Measurements from ENCODE around the gene ATF5. TPM values are rescaled to one million over a fixed set of nuclear protein-coding genes. Genes with fewer than 3 reads are reported as not detected.

Gene ATF5
- total and polyA plus RNA-seq, 10 of the 15 experiments (the other 5 are each of a cell fraction or from before 2014, with no cell fraction given) = 9.1 to 133 (median 24.0) TPM

- no peak for TF ChIP-seq ZBTB40 (IDR thresholded peaks at IDR 0.05; ENCODE audit: borderline replicate concordance)
- TF ChIP-seq ATF3 (IDR thresholded peaks at IDR 0.05; ENCODE audit: borderline replicate concordance, extremely low read depth, low read depth, low read length) = no peak
- TF ChIP-seq ETV6 (conservative IDR thresholded peaks at IDR 0.05 in 1 of 2, IDR thresholded peaks at IDR 0.05 in 1 of 2; ENCODE audit: borderline replicate concordance in 1 of 2, low read depth in 1 of 2) = peak in 1 of 2 experiments; percentile 21; a peak in 1 of 4 replicates
- peak; percentile 69 for TF ChIP-seq SP1 (IDR thresholded peaks at IDR 0.05; ENCODE audit: low read depth, low read length)
- TF ChIP-seq BCLAF1 (IDR thresholded peaks at IDR 0.05) = peak; percentile 17; the same call in 1 of the 2 replicates
- TF ChIP-seq POU2F2 (IDR thresholded peaks at IDR 0.05; ENCODE audit: borderline replicate concordance, low read depth, low read length) = peak; percentile 97
- TF ChIP-seq ZBED1 (IDR thresholded peaks at IDR 0.05; ENCODE audit: borderline replicate concordance) = peak; percentile 85
- TF ChIP-seq GABPA (IDR thresholded peaks at IDR 0.05; ENCODE audit: low read depth) = no peak
- peak; percentile 91 for TF ChIP-seq LARP7 (IDR thresholded peaks at IDR 0.05)
- no peak for TF ChIP-seq SIN3A (IDR thresholded peaks at IDR 0.05; ENCODE audit: low read depth, low read length)
- no peak for TF ChIP-seq USF2 (IDR thresholded peaks at IDR 0.05; ENCODE audit: borderline replicate concordance, low read depth, low read length)
- TF ChIP-seq NFYA (IDR thresholded peaks at IDR 0.05; ENCODE audit: borderline replicate concordance, low read depth, low read length) = no peak
- TF ChIP-seq E2F4 (IDR thresholded peaks at IDR 0.05; ENCODE audit: low read depth, low read length) = no peak
- peak; percentile 45; the same call in 1 of the 2 replicates for TF ChIP-seq IRF4 (IDR thresholded peaks at IDR 0.05; ENCODE audit: low read depth, low read length)
- no peak; the same call in 1 of the 2 replicates for TF ChIP-seq BACH1 (IDR thresholded peaks at IDR 0.05; ENCODE audit: borderline replicate concordance)
- no peak for TF ChIP-seq FOS (IDR thresholded peaks at IDR 0.05; ENCODE audit: borderline replicate concordance, extremely low read depth, insufficient read length)
- no peak for TF ChIP-seq CBX5 (IDR thresholded peaks at IDR 0.05; ENCODE audit: low read depth)
- peak; percentile 72 for TF ChIP-seq NRF1 (conservative IDR thresholded peaks at IDR 0.05; ENCODE audit: low read depth, low read length)
- TF ChIP-seq RCOR1 (conservative IDR thresholded peaks at IDR 0.05; ENCODE audit: low read depth, low read length) = no peak; the same call in 1 of the 2 replicates
Observed at GRCh38 chr19:49929121-49929610, at the start of gene ATF5, which contains the start of gene NUP62 (continued).
